Measurements from ENCODE around the gene TMEM219.

The TMEM219 gene

GRCh38 chr16:29978081-29978480 lies 16.2 kb downstream of the TMEM219 start:
- Histone ChIP-seq H3K36me3 (peaks cover 65% of the 10 kb centered on the region), H3K9me3 (no peaks in the 10 kb centered on the region), H3K27me3 (no peaks in the 10 kb centered on the region), H3K9ac (no peak overlapping the region), H4K20me1 (peaks cover 54% of the 10 kb centered on the region), H3K27ac (no peak overlapping the region), H3K4me3 (no peak overlapping the region), H3K4me1 (peaks cover 45% of the 10 kb centered on the region), H3K4me2 (peak overlapping the region; percentile 98; the same call in 1 of the 2 replicates)
- TF ChIP-seq Cebpa-rat (IDR thresholded peaks at IDR 0.05): no peak

- Histone ChIP-seq H3K9ac (no peak overlapping the region), H3K4me3 (no peak overlapping the region), H3K36me3 (peaks cover 71% of the 10 kb centered on the region), H3K4me1 (peaks cover 42% of the 10 kb centered on the region), H4K20me1 (peaks cover 59% of the 10 kb centered on the region), H3K9me3 (no peaks in the 10 kb centered on the region), H3K4me2 (no peak overlapping the region), H3K27me3 (no peaks in the 10 kb centered on the region), H3K27ac (no peak overlapping the region)
- TF ChIP-seq Cebpa-rat (IDR thresholded peaks at IDR 0.05): no peak
These were observed 16.8 kb downstream of the TMEM219 start for GRCh38 chr16:29978564-29979270.

GRCh38 chr16:29982560-29983419 lies 20.9 kb downstream of the TMEM219 start:
- H3K4me1 ChIP-seq: peaks cover 9% of the 10 kb centered on the region
- no peak overlapping the region for H3K4me3 ChIP-seq
- H3K27ac ChIP-seq: no peak overlapping the region
- TF ChIP-seq Cebpa-rat (IDR thresholded peaks at IDR 0.05): no peak
- H4K20me1 ChIP-seq: peaks cover 27% of the 10 kb centered on the region
- H3K36me3 ChIP-seq: peaks cover 100% of the 10 kb centered on the region
- H3K9me3 ChIP-seq: no peaks in the 10 kb centered on the region
- H3K4me2 ChIP-seq: no peak overlapping the region
- no peak overlapping the region for H3K9ac ChIP-seq
- H3K27me3 ChIP-seq: no peaks in the 10 kb centered on the region

GRCh38 chr16:29983420-29984136 lies 21.7 kb downstream of the TMEM219 start:
- peaks cover under 1% of the 10 kb centered on the region; the same call in 1 of the 2 replicates for H3K4me1 ChIP-seq
- peaks cover 100% of the 10 kb centered on the region for H3K36me3 ChIP-seq
- TF ChIP-seq Cebpa-rat (IDR thresholded peaks at IDR 0.05): no peak
- H3K27ac ChIP-seq: no peak overlapping the region
- H3K4me3 ChIP-seq: no peak overlapping the region
- H4K20me1 ChIP-seq: peaks cover 19% of the 10 kb centered on the region
- H3K27me3 ChIP-seq: no peaks in the 10 kb centered on the region
- no peak overlapping the region for H3K9ac ChIP-seq
- H3K4me2 ChIP-seq: no peak overlapping the region
- H3K9me3 ChIP-seq: no peaks in the 10 kb centered on the region

GRCh38 chr16:29984137-29984763 lies 22.4 kb downstream of the TMEM219 start:
- Histone ChIP-seq H3K4me2 (no peak overlapping the region), H3K9ac (no peak overlapping the region), H3K27me3 (no peaks in the 10 kb centered on the region), H3K4me1 (no peaks in the 10 kb centered on the region), H3K36me3 (peaks cover 100% of the 10 kb centered on the region), H3K4me3 (no peak overlapping the region), H3K27ac (no peak overlapping the region), H3K9me3 (no peaks in the 10 kb centered on the region), H4K20me1 (peaks cover 13% of the 10 kb centered on the region; the same call in 1 of the 2 replicates)
- no peak for TF ChIP-seq Cebpa-rat (IDR thresholded peaks at IDR 0.05)

- Histone ChIP-seq H3K4me3 (no peak overlapping the region), H3K9ac (no peak overlapping the region), H3K27ac (no peak overlapping the region), H3K4me1 (no peaks in the 10 kb centered on the region), H4K20me1 (peaks cover 8% of the 10 kb centered on the region; the same call in 1 of the 2 replicates), H3K9me3 (no peaks in the 10 kb centered on the region), H3K4me2 (no peak overlapping the region), H3K36me3 (peaks cover 100% of the 10 kb centered on the region), H3K27me3 (no peaks in the 10 kb centered on the region)
- TF ChIP-seq Cebpa-rat (IDR thresholded peaks at IDR 0.05): no peak
These were observed 22.9 kb downstream of the TMEM219 start for GRCh38 chr16:29984764-29985147.

- H3K4me3 ChIP-seq: no peak overlapping the region
- no peak overlapping the region for H3K27ac ChIP-seq
- no peaks in the 10 kb centered on the region for H3K27me3 ChIP-seq
- no peak overlapping the region for H3K4me2 ChIP-seq
- H3K9me3 ChIP-seq: no peaks in the 10 kb centered on the region
- peaks cover 100% of the 10 kb centered on the region for H3K36me3 ChIP-seq
- H3K4me1 ChIP-seq: no peaks in the 10 kb centered on the region
- TF ChIP-seq Cebpa-rat (IDR thresholded peaks at IDR 0.05): no peak
- H4K20me1 ChIP-seq: peaks cover 8% of the 10 kb centered on the region; the same call in 1 of the 2 replicates
- H3K9ac ChIP-seq: 0 out of 2 replicates have a peak overlapping the region, but pooled peaks have one; percentile 29
These were observed 23.5 kb downstream of the TMEM219 start for GRCh38 chr16:29985271-29985811.

GRCh38 chr16:29986231-29986630 lies 24.4 kb downstream of the TMEM219 start:
- no peaks in the 10 kb centered on the region for H3K4me1 ChIP-seq
- peaks cover 100% of the 10 kb centered on the region for H3K36me3 ChIP-seq
- no peaks in the 10 kb centered on the region for H3K9me3 ChIP-seq
- H3K9ac ChIP-seq: 0 out of 2 replicates have a peak overlapping the region, but pooled peaks have one; percentile 29
- H3K4me2 ChIP-seq: no peak overlapping the region
- peaks cover 8% of the 10 kb centered on the region; the same call in 1 of the 2 replicates for H4K20me1 ChIP-seq
- H3K27ac ChIP-seq: no peak overlapping the region
- H3K4me3 ChIP-seq: no peak overlapping the region
- TF ChIP-seq Cebpa-rat (IDR thresholded peaks at IDR 0.05): no peak
- H3K27me3 ChIP-seq: no peaks in the 10 kb centered on the region

- Histone ChIP-seq H3K9ac (no peak overlapping the region), H4K20me1 (peaks cover 8% of the 10 kb centered on the region; the same call in 1 of the 2 replicates), H3K36me3 (peaks cover 99% of the 10 kb centered on the region), H3K4me1 (no peaks in the 10 kb centered on the region), H3K27me3 (no peaks in the 10 kb centered on the region), H3K9me3 (no peaks in the 10 kb centered on the region), H3K4me3 (no peak overlapping the region), H3K27ac (no peak overlapping the region), H3K4me2 (no peak overlapping the region)
- TF ChIP-seq Cebpa-rat (IDR thresholded peaks at IDR 0.05): no peak
These were observed 25.1 kb downstream of the TMEM219 start for GRCh38 chr16:29986931-29987330.
